SKM-1 (cell line): Measurements from ENCODE around the gene ZRANB3.
"Not testable (repeated sequence)": the region's sequence is repeated elsewhere in the genome, so short reads cannot be mapped to it uniquely, and the experiment has no call there.

Source experiments
- DNase-seq: peaks from one replicate; lab custom pipeline; 2025; ENCODE audit not compliant: unreplicated experiment; lab: John Stamatoyannopoulos, UW

The ZRANB3 gene

GRCh38 chr2:135144343-135144742, 386.7 kb downstream of the ZRANB3 start:
- DNase-seq = no peak

GRCh38 chr2:135142323-135142722, 388.7 kb downstream of the ZRANB3 start:
- no peak for DNase-seq

- no peak for DNase-seq
Observed at GRCh38 chr2:135140606-135141005, 390.4 kb downstream of the ZRANB3 start.

GRCh38 chr2:135132314-135132713, 398.7 kb downstream of the ZRANB3 start:
- no peak for DNase-seq

- DNase-seq = no peak
Observed at GRCh38 chr2:135130751-135131150, 400.3 kb downstream of the ZRANB3 start.

- no peak for DNase-seq
Observed at GRCh38 chr2:135125940-135126339, 405.1 kb downstream of the ZRANB3 start.

- no peak for DNase-seq
Observed at GRCh38 chr2:135124924-135125886, 405.8 kb downstream of the ZRANB3 start.

- DNase-seq = not testable (repeated sequence)
Observed at GRCh38 chr2:135121658-135122039, 409.4 kb downstream of the ZRANB3 start.

- DNase-seq = no peak
Observed at GRCh38 chr2:135121016-135121657, 409.9 kb downstream of the ZRANB3 start.

- no peak for DNase-seq
Observed at GRCh38 chr2:135119582-135119981, 411.4 kb downstream of the ZRANB3 start.

GRCh38 chr2:135113322-135113721, 417.7 kb downstream of the ZRANB3 start:
- no peak for DNase-seq

GRCh38 chr2:135105513-135106316, 425.3 kb downstream of the ZRANB3 start:
- DNase-seq = not testable (repeated sequence)

- DNase-seq = no peak
Observed at GRCh38 chr2:135103843-135104242, 427.2 kb downstream of the ZRANB3 start.

GRCh38 chr2:135099802-135100483, 431.1 kb downstream of the ZRANB3 start:
- no peak for DNase-seq

- DNase-seq = no peak
Observed at GRCh38 chr2:135097532-135098231, 433.3 kb downstream of the ZRANB3 start.

GRCh38 chr2:135096665-135097446, 434.2 kb downstream of the ZRANB3 start:
- no peak for DNase-seq

GRCh38 chr2:135095591-135095990, 435.4 kb downstream of the ZRANB3 start:
- DNase-seq = no peak

- DNase-seq = no peak
Observed at GRCh38 chr2:135094508-135094907, 436.5 kb downstream of the ZRANB3 start.

GRCh38 chr2:135093670-135094330, 437.2 kb downstream of the ZRANB3 start:
- DNase-seq = no peak
